ENCODE data around the gene MADD.

Gene MADD

GRCh38 chr11:47340980-47341775 is 71.2 kb downstream of the MADD start:
- Histone ChIP-seq H3K4me3 (ENCODE audit: control insufficient read depth in 1 of 7, extremely low read depth in 1 of 7, insufficient read depth in 4 of 7, low read depth in 2 of 7, low read length in 6 of 7) (no peak overlapping the region), H3K4me1 (ENCODE audit: control extremely low read depth in 1 of 4, control insufficient read depth in 4 of 4, insufficient read depth in 4 of 4, low read length in 3 of 4) (no peaks in the 10 kb centered on the region), H3K36me3 (ENCODE audit: control insufficient read depth in 4 of 4, insufficient read depth in 4 of 4, low read length in 3 of 4) (no peaks in the 10 kb centered on the region), H3K27me3 (replicated peaks in 2 of 5; ENCODE audit: control insufficient read depth in 4 of 5, insufficient read depth in 5 of 5, low read length in 4 of 5) (no peaks in the 10 kb centered on the region), H3K27ac (ENCODE audit: insufficient read depth in 1 of 2, low read depth in 1 of 2, low read length in 2 of 2, poor library complexity in 1 of 2, severe bottlenecking in 2 of 2) (no peak overlapping the region), H3K9me3 (ENCODE audit: control extremely low read depth in 1 of 5, control insufficient read depth in 4 of 5, insufficient read depth in 2 of 5, low read depth in 1 of 5, low read length in 4 of 5) (no peaks in the 10 kb centered on the region)
- CTCF ChIA-PET: interaction anchor here (0.6 to 3.5 kb wide), 2 partner anchors 8 to 500 kb away, joined by 3 to 10 read pairs; no protein-coding TSS in a partner anchor
- POLR2A ChIA-PET: no interaction called here
- no peak for DNase-seq
- WGBS (ENCODE audit: insufficient coverage): 98% methylated on average over 17 of the region's 18 CpGs

DNA sequence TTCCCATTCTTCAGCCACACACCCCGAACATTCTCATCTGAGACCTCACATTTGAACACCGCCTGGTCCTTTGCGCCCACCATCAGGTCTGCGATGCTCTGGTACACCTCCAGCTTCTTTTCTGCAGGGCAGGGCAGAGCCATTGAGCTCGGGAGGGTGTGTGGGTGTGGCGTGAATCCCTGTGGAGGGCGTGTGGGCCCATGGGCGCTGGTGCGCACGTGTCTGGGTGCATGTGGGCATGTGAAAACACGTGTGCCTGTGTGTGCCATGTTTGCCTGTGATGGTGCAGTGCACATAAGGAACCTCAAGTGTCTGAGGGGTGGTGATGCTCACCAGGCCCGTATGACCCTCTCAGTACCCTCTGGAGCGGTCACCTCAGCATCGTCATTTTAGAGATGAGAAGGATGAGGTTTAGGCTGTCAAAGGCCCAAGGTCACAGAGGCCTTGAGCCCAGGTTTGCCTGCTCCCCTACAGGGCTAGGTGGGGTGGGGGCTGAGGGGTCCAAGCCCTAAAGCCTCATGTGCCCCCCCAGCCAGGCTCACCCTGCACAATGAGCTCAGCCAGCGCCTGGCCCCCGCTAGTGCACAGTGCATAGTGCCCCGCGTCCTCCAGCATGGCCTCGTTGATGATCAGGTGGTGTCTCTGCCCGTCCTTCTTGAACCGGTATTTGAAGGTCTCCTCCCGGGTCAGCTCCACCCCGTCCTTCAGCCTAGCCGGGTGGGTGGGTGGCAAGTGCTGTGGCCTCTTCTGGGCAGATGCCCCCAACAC is 72.3 kb downstream of the MADD start:
- CTCF ChIA-PET: interaction anchor here (0.6 to 3.5 kb wide), 3 partner anchors 9 to 501 kb away, joined by 3 to 10 read pairs (median 3); no protein-coding TSS in a partner anchor
- Histone ChIP-seq H3K27ac (ENCODE audit: insufficient read depth in 1 of 2, low read depth in 1 of 2, low read length in 2 of 2, poor library complexity in 1 of 2, severe bottlenecking in 2 of 2) (no peak overlapping the region), H3K36me3 (ENCODE audit: control insufficient read depth in 4 of 4, insufficient read depth in 4 of 4, low read length in 3 of 4) (no peaks in the 10 kb centered on the region), H3K4me1 (ENCODE audit: control extremely low read depth in 1 of 4, control insufficient read depth in 4 of 4, insufficient read depth in 4 of 4, low read length in 3 of 4) (no peaks in the 10 kb centered on the region), H3K4me3 (ENCODE audit: control insufficient read depth in 1 of 7, extremely low read depth in 1 of 7, insufficient read depth in 4 of 7, low read depth in 2 of 7, low read length in 6 of 7) (no peak overlapping the region), H3K27me3 (replicated peaks in 2 of 5; ENCODE audit: control insufficient read depth in 4 of 5, insufficient read depth in 5 of 5, low read length in 4 of 5) (no peaks in the 10 kb centered on the region), H3K9me3 (ENCODE audit: control extremely low read depth in 1 of 5, control insufficient read depth in 4 of 5, insufficient read depth in 2 of 5, low read depth in 1 of 5, low read length in 4 of 5) (no peaks in the 10 kb centered on the region)
- 97% methylated on average over 23 of the region's 24 CpGs for WGBS (ENCODE audit: insufficient coverage)
- DNase-seq: no peak
- POLR2A ChIA-PET: no interaction called here

DNA sequence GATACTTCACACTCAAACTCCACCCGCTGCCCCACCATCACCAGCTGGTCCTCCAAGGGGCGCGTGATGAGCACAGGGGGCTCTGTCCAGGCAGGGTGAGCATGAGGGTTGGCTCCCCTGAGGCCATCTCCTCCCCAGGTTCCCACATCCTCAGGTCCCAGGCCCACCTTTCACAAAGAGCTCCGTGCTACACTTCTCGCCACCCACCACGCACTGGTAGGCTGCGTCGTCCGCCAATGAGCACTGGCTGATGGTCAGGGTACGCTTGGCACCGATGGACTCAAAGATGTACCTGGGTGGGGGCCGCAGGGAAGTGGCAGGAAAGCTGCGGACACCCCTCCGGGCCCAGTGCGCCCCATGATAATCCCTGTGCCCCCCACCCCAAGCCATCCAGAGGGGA is 72.9 kb downstream of the MADD start:
- ChIA-PET CTCF (interaction anchor here (3.5 kb wide), 1 partner anchor 10 kb away, joined by 10 read pairs; no protein-coding TSS in a partner anchor), POLR2A (no interaction called here)
- Histone ChIP-seq H3K4me1 (ENCODE audit: control extremely low read depth in 1 of 4, control insufficient read depth in 4 of 4, insufficient read depth in 4 of 4, low read length in 3 of 4) (no peaks in the 10 kb centered on the region), H3K9me3 (ENCODE audit: control extremely low read depth in 1 of 5, control insufficient read depth in 4 of 5, insufficient read depth in 2 of 5, low read depth in 1 of 5, low read length in 4 of 5) (no peaks in the 10 kb centered on the region), H3K27me3 (replicated peaks in 2 of 5; ENCODE audit: control insufficient read depth in 4 of 5, insufficient read depth in 5 of 5, low read length in 4 of 5) (no peaks in the 10 kb centered on the region), H3K36me3 (ENCODE audit: control insufficient read depth in 4 of 4, insufficient read depth in 4 of 4, low read length in 3 of 4) (no peaks in the 10 kb centered on the region), H3K27ac (ENCODE audit: insufficient read depth in 1 of 2, low read depth in 1 of 2, low read length in 2 of 2, poor library complexity in 1 of 2, severe bottlenecking in 2 of 2) (no peak overlapping the region), H3K4me3 (ENCODE audit: control insufficient read depth in 1 of 7, extremely low read depth in 1 of 7, insufficient read depth in 4 of 7, low read depth in 2 of 7, low read length in 6 of 7) (no peak overlapping the region)
- 96% methylated on average over 12 of the region's 15 CpGs for WGBS (ENCODE audit: insufficient coverage)
- DNase-seq: no peak

GRCh38 chr11:47345890-47346563 is 76.1 kb downstream of the MADD start:
- Histone ChIP-seq H3K36me3 (ENCODE audit: control insufficient read depth in 4 of 4, insufficient read depth in 4 of 4, low read length in 3 of 4) (no peaks in the 10 kb centered on the region), H3K27ac (ENCODE audit: insufficient read depth in 1 of 2, low read depth in 1 of 2, low read length in 2 of 2, poor library complexity in 1 of 2, severe bottlenecking in 2 of 2) (no peak overlapping the region), H3K4me1 (ENCODE audit: control extremely low read depth in 1 of 4, control insufficient read depth in 4 of 4, insufficient read depth in 4 of 4, low read length in 3 of 4) (no peaks in the 10 kb centered on the region), H3K9me3 (ENCODE audit: control extremely low read depth in 1 of 5, control insufficient read depth in 4 of 5, insufficient read depth in 2 of 5, low read depth in 1 of 5, low read length in 4 of 5) (no peaks in the 10 kb centered on the region), H3K4me3 (ENCODE audit: control insufficient read depth in 1 of 7, extremely low read depth in 1 of 7, insufficient read depth in 4 of 7, low read depth in 2 of 7, low read length in 6 of 7) (no peak overlapping the region), H3K27me3 (replicated peaks in 2 of 5; ENCODE audit: control insufficient read depth in 4 of 5, insufficient read depth in 5 of 5, low read length in 4 of 5) (no peaks in the 10 kb centered on the region)
- ChIA-PET CTCF (interaction anchor here (1.1 to 2.6 kb wide), 4 partner anchors 8 to 75 kb away, joined by 3 to 9 read pairs (median 4); no protein-coding TSS in a partner anchor), POLR2A (no interaction called here)
- no peak for DNase-seq
- 96% methylated on average over 14 of the region's 18 CpGs for WGBS (ENCODE audit: insufficient coverage)

DNA sequence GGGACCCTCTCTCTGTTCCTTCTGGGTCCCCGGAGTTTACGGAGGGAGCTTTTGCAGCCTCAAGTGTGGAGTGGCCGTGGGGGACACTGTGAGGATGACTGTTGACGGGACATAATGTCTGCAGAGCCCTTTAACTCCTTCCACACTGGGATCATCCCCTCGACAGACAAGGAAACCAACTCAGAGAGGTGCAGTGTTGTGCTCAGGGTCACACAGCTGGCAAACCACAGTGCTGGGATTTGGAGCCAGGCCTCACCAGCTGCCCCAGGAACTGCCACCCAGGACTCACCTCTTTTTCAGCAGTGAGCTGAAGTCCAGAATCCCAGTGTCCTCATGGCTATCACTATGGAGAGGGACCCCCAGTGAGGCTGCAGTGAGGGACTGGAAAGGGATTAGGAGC is 77.2 kb downstream of the MADD start:
- H3K27me3 ChIP-seq (replicated peaks in 2 of 5; ENCODE audit: control insufficient read depth in 4 of 5, insufficient read depth in 5 of 5, low read length in 4 of 5): no peaks in the 10 kb centered on the region
- 100% methylated on average over 5 of the region's 5 CpGs for WGBS (ENCODE audit: insufficient coverage)
- CTCF ChIA-PET: interaction anchor here (0.6 to 2.6 kb wide), 4 partner anchors 27 to 253 kb away, joined by 3 to 9 read pairs (median 4); no protein-coding TSS in a partner anchor

GRCh38 chr11:47348131-47348802 is 78.3 kb downstream of the MADD start:
- H3K9me3 ChIP-seq (ENCODE audit: control extremely low read depth in 1 of 5, control insufficient read depth in 4 of 5, insufficient read depth in 2 of 5, low read depth in 1 of 5, low read length in 4 of 5): no peaks in the 10 kb centered on the region
- no peaks in the 10 kb centered on the region for H3K4me1 ChIP-seq (ENCODE audit: control extremely low read depth in 1 of 4, control insufficient read depth in 4 of 4, insufficient read depth in 4 of 4, low read length in 3 of 4)
- H3K4me3 ChIP-seq (ENCODE audit: control insufficient read depth in 1 of 7, extremely low read depth in 1 of 7, insufficient read depth in 4 of 7, low read depth in 2 of 7, low read length in 6 of 7): no peak overlapping the region
- H3K27me3 ChIP-seq (replicated peaks in 2 of 5; ENCODE audit: control insufficient read depth in 4 of 5, insufficient read depth in 5 of 5, low read length in 4 of 5): no peaks in the 10 kb centered on the region
- CTCF ChIA-PET: interaction anchor here (0.6 to 1.2 kb wide), 3 partner anchors 13 to 128 kb away, joined by 3 to 5 read pairs (median 3); no protein-coding TSS in a partner anchor
- no peaks in the 10 kb centered on the region for H3K36me3 ChIP-seq (ENCODE audit: control insufficient read depth in 4 of 4, insufficient read depth in 4 of 4, low read length in 3 of 4)
- 98% methylated on average over 21 of the region's 24 CpGs for WGBS (ENCODE audit: insufficient coverage)
- POLR2A ChIA-PET: no interaction called here
- no peak for DNase-seq
- H3K27ac ChIP-seq (ENCODE audit: insufficient read depth in 1 of 2, low read depth in 1 of 2, low read length in 2 of 2, poor library complexity in 1 of 2, severe bottlenecking in 2 of 2): no peak overlapping the region

More for the DNA sequence above, 77.2 kb downstream of the MADD start:
- DNase-seq: no peak
- H3K4me3 ChIP-seq (ENCODE audit: control insufficient read depth in 1 of 7, extremely low read depth in 1 of 7, insufficient read depth in 4 of 7, low read depth in 2 of 7, low read length in 6 of 7): no peak overlapping the region
- no peaks in the 10 kb centered on the region for H3K4me1 ChIP-seq (ENCODE audit: control extremely low read depth in 1 of 4, control insufficient read depth in 4 of 4, insufficient read depth in 4 of 4, low read length in 3 of 4)
- no peak overlapping the region for H3K27ac ChIP-seq (ENCODE audit: insufficient read depth in 1 of 2, low read depth in 1 of 2, low read length in 2 of 2, poor library complexity in 1 of 2, severe bottlenecking in 2 of 2)
- POLR2A ChIA-PET: no interaction called here
- no peaks in the 10 kb centered on the region for H3K36me3 ChIP-seq (ENCODE audit: control insufficient read depth in 4 of 4, insufficient read depth in 4 of 4, low read length in 3 of 4)
- H3K9me3 ChIP-seq (ENCODE audit: control extremely low read depth in 1 of 5, control insufficient read depth in 4 of 5, insufficient read depth in 2 of 5, low read depth in 1 of 5, low read length in 4 of 5): no peaks in the 10 kb centered on the region

Data from common myeloid progenitor, CD34-positive (primary cell).